GM23248 (cell line): ENCODE data around the gene SS18L1. TPM values are rescaled to one million over a fixed set of nuclear protein-coding genes. Genes with fewer than 3 reads are reported as not detected.

Experiments
- DNase-seq: peaks from one replicate; pipeline ENCODE4 v3.0.0-alpha.2; 2015
- H2AFZ ChIP-seq: fragments of 200-600 bp; sonication (generic); 2 replicates; pipeline ENCODE4 v1.6.1; 2016; ENCODE audit warnings: antibody characterized with exemption
- H3F3A ChIP-seq: fragments of 200-600 bp; sonication (generic); 2 replicates; pipeline ENCODE4 v1.6.1; 2016; ENCODE audit warnings: mild to moderate bottlenecking, antibody characterized with exemption, mixed run types; ENCODE audit not compliant: insufficient read depth
- H3K27ac ChIP-seq: fragments of 200-600 bp; sonication (generic); 2 replicates; pipeline ENCODE4 v1.5.1; 2016; ENCODE audit warnings: mild to moderate bottlenecking
- H3K27me3 ChIP-seq: fragments of 200-600 bp; sonication (generic); replicated peaks from 2 replicates; pipeline ENCODE4 v1.6.1; 2016; ENCODE audit warnings: mild to moderate bottlenecking; ENCODE audit not compliant: insufficient read depth
- H3K36me3 ChIP-seq: fragments of 200-600 bp; sonication (generic); 2 replicates; pipeline ENCODE4 v1.6.1; 2016; ENCODE audit warnings: low read depth, mild to moderate bottlenecking
- H3K4me1 ChIP-seq: fragments of 200-600 bp; sonication (generic); 2 replicates; pipeline ENCODE4 v1.6.1; 2016; ENCODE audit warnings: mild to moderate bottlenecking; ENCODE audit not compliant: insufficient read depth
- H3K4me2 ChIP-seq: fragments of 200-600 bp; sonication (generic); one replicate; pipeline ENCODE4 v1.6.1; 2016; ENCODE audit warnings: mild to moderate bottlenecking; ENCODE audit not compliant: unreplicated experiment
- H3K4me3 ChIP-seq: fragments of 200-600 bp; sonication (generic); 2 replicates; pipeline ENCODE4 v1.5.1; 2016; ENCODE audit warnings: mild to moderate bottlenecking
- H3K79me2 ChIP-seq: fragments of 200-600 bp; sonication (generic); 2 replicates; pipeline ENCODE4 v1.6.1; 2016; ENCODE audit warnings: mild to moderate bottlenecking; ENCODE audit not compliant: insufficient read depth
- H3K9ac ChIP-seq: fragments of 200-600 bp; sonication (generic); 2 replicates; pipeline ENCODE4 v1.6.1; 2016; ENCODE audit warnings: mild to moderate bottlenecking
- H3K9me2 ChIP-seq: fragments of 200-600 bp; sonication (generic); 2 replicates; pipeline ENCODE4 v1.6.1; 2016; ENCODE audit warnings: mixed run types, mild to moderate bottlenecking, moderate library complexity; ENCODE audit not compliant: insufficient read depth
- H3K9me3 ChIP-seq: fragments of 200-600 bp; sonication (generic); one replicate; pipeline ENCODE4 v1.6.1; 2017; ENCODE audit warnings: low read depth
- H4K20me1 ChIP-seq: fragments of 200-600 bp; sonication (generic); 2 replicates; pipeline ENCODE4 v1.6.0; 2016; ENCODE audit not compliant: insufficient read depth
- EZH2 ChIP-seq: fragments of 200-600 bp; sonication (generic); IDR thresholded peaks from 2 replicates; pipeline ENCODE4 v1.6.1; 2018; ENCODE audit warnings: antibody characterized with exemption, mild to moderate bottlenecking; ENCODE audit not compliant: insufficient read depth, poor library complexity, severe bottlenecking
- EZH2phosphoT487 ChIP-seq: fragments of 200-600 bp; sonication (generic); IDR thresholded peaks from 2 replicates; pipeline ENCODE4 v1.6.1; 2018; ENCODE audit warnings: antibody characterized with exemption, moderate library complexity, mild to moderate bottlenecking, low read depth; ENCODE audit not compliant: insufficient read depth
- WGBS, 2 experiments: methylation state at CpG; one replicate each; pipeline ENCODE4 v1.1.6; 2015 to 2017; ENCODE audit warnings: low lambda C conversion rate in 2 of 2, low coverage in 1 of 2; ENCODE audit errors: missing lambda C conversion rate in 2 of 2; 5-methylcytosine and 5-hydroxymethylcytosine counted together
- in situ Hi-C: fragments of 300-500 bp; cut with MboI; formaldehyde crosslinking; loops from 2 replicates; pipeline ENCODE4 v1.15.0; 2020
- polyA plus RNA-seq: library from polyadenylated mRNA; unstranded; fragments of >200 nt; fragmentation: Nextera tagmentation; extraction: Ambion mirVana; gene quantifications from 2 replicates; pipeline ENCODE4 v1.2.1, GENCODE V29; 2016
- total RNA-seq: library from RNA; depleted of rRNA; stranded (reverse); fragments of >200 nt; shearing (Covaris generic); gene quantifications from 2 replicates; pipeline ENCODE4 v1.2.3, GENCODE V29; 2014

Gene SS18L1
- total and polyA plus RNA-seq, 2 experiments from 2014 or later, result 2.3 to 8.8 TPM

DNA sequence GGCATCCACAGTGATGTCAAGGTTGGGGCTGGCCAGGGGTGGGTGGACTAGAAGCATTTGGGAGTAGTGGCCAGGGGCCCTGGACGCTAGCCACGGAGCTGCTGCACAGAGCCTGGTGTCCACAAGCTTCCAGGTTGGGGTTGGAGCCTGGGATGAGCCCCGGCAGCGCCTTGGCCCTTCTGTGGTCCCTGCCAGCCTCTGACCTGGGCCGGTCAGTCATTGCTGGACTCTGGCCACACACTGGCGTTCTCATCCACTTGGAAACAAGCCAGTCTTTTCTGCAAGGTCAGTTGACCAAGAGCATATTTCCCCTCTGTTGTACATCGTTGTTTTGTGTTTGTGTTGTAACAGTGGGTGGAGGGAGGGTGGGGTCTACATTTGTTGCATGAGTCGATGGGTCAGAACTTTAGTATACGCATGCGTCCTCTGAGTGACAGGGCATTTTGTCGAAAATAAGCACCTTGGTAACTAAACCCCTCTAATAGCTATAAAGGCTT lies 8.8 kb upstream of the SS18L1 start:
- H3F3A ChIP-seq, result peaks cover 40% of the 10 kb centered on the region
- H3K79me2 ChIP-seq, result peaks cover 54% of the 10 kb centered on the region
- no peaks in the 10 kb centered on the region for H3K4me1 ChIP-seq
- peak; percentile 48 for DNase-seq
- WGBS, 2 experiments, result 65 to 71% methylated on average over 10 to 11 of the region's 11 CpGs
- H2AFZ ChIP-seq, result no peak overlapping the region
- H3K9me3 ChIP-seq, result no peaks in the 10 kb centered on the region
- in situ Hi-C loops, result loop anchor here (10.0 kb wide), 1 partner anchor 110 kb away; no protein-coding TSS in a partner anchor
- peak overlapping the region; percentile 15; the same call in 1 of the 2 replicates for H3K27ac ChIP-seq
- peaks cover 58% of the 10 kb centered on the region for H3K36me3 ChIP-seq
- TF ChIP-seq EZH2 (no peak), EZH2phosphoT487 (no peak)
- H4K20me1 ChIP-seq, result no peaks in the 10 kb centered on the region; the same call in 1 of the 2 replicates
- no peaks in the 10 kb centered on the region for H3K27me3 ChIP-seq
- no peak overlapping the region for H3K4me2 ChIP-seq
- H3K4me3 ChIP-seq, result no peak overlapping the region
- H3K9me2 ChIP-seq, result no peaks in the 10 kb centered on the region
- H3K9ac ChIP-seq, result no peak overlapping the region

DNA sequence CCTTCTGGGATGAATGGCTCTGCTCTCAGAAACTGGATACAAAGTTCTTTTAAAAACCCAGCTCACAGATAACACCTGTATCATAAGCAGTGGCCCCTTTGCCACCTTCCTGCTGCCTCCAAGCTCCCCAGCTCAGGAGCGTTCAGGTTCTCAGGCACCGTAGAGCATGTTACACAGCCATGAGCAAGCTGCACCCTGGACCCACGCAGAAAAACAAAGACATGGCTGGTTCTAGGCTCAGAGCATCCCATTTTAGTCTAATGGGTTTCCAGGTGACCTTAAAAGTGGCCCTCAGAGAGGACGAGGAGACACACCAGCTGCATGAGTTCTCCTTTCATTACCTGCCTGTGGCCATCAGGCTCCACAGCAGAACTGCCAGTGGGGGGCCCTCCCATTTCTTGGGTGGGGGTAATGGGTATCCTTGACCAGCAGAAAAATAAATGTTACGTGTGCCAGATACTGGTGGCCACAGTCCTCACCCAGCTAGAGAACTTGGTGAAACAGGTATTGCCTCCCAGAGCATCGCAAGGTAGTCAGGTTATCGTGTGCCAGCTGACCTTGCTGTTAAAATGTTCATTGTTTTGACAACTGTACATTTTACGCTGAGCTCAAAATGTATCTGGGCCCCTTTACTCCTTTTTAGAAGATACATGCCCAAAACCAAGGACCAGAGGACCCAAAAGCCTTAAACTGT lies 7.8 kb upstream of the SS18L1 start:
- Histone ChIP-seq H4K20me1 (peaks cover 6% of the 10 kb centered on the region; the same call in 1 of the 2 replicates), H3K9ac (no peak overlapping the region), H3K9me3 (no peaks in the 10 kb centered on the region), H3K4me1 (peaks cover 3% of the 10 kb centered on the region; the same call in 1 of the 2 replicates), H3K27me3 (no peaks in the 10 kb centered on the region), H3K4me2 (no peak overlapping the region), H2AFZ (no peak overlapping the region), H3K36me3 (peaks cover 57% of the 10 kb centered on the region), H3F3A (peaks cover 49% of the 10 kb centered on the region), H3K9me2 (no peaks in the 10 kb centered on the region), H3K4me3 (no peak overlapping the region), H3K79me2 (peaks cover 64% of the 10 kb centered on the region), H3K27ac (no peak overlapping the region; the same call in 1 of the 2 replicates)
- TF ChIP-seq EZH2, result no peak
- no peak for TF ChIP-seq EZH2phosphoT487
- in situ Hi-C loops, result loop anchor here (10.0 kb wide), 1 partner anchor 111 kb away; no protein-coding TSS in a partner anchor
- 93% methylated on average over 8 of the region's 8 CpGs for WGBS, 2 experiments
- DNase-seq, result no peak

GRCh38 chr20:62136283-62137091 lies 7.1 kb upstream of the SS18L1 start:
- H4K20me1 ChIP-seq, result peaks cover 13% of the 10 kb centered on the region
- WGBS, 2 experiments, result 50 to 54% methylated on average over 8 of the region's 8 CpGs
- H3K4me2 ChIP-seq, result no peak overlapping the region
- no peak overlapping the region for H2AFZ ChIP-seq
- in situ Hi-C loops, result loop anchor here (10.0 kb wide), 1 partner anchor 112 kb away; no protein-coding TSS in a partner anchor
- H3K9me2 ChIP-seq, result no peaks in the 10 kb centered on the region
- H3K27me3 ChIP-seq, result no peaks in the 10 kb centered on the region
- no peak overlapping the region for H3K27ac ChIP-seq
- H3K4me1 ChIP-seq, result peaks cover 10% of the 10 kb centered on the region; the same call in 1 of the 2 replicates
- TF ChIP-seq EZH2phosphoT487, result no peak
- no peak for TF ChIP-seq EZH2
- peaks cover 68% of the 10 kb centered on the region for H3K79me2 ChIP-seq
- H3K9ac ChIP-seq, result no peak overlapping the region
- no peak overlapping the region for H3K4me3 ChIP-seq
- peaks cover 57% of the 10 kb centered on the region for H3F3A ChIP-seq
- no peaks in the 10 kb centered on the region for H3K9me3 ChIP-seq
- peaks cover 57% of the 10 kb centered on the region for H3K36me3 ChIP-seq
- peak; percentile 81 for DNase-seq

GRCh38 chr20:62137092-62137384 lies 6.5 kb upstream of the SS18L1 start:
- H3K79me2 ChIP-seq, result peaks cover 68% of the 10 kb centered on the region
- TF ChIP-seq EZH2phosphoT487, result no peak
- no peak for TF ChIP-seq EZH2
- 52 to 66% methylated on average over 6 of the region's 6 CpGs for WGBS, 2 experiments

More at GRCh38 chr20:62137092-62137384, 6.5 kb upstream of the SS18L1 start:
- Histone ChIP-seq H3K36me3 (peaks cover 57% of the 10 kb centered on the region), H3K4me2 (no peak overlapping the region), H3K27ac (no peak overlapping the region), H4K20me1 (peaks cover 15% of the 10 kb centered on the region), H3F3A (peaks cover 62% of the 10 kb centered on the region), H3K4me3 (no peak overlapping the region), H3K27me3 (no peaks in the 10 kb centered on the region), H2AFZ (no peak overlapping the region), H3K4me1 (peaks cover 15% of the 10 kb centered on the region; the same call in 1 of the 2 replicates), H3K9me2 (no peaks in the 10 kb centered on the region), H3K9me3 (no peaks in the 10 kb centered on the region), H3K9ac (no peak overlapping the region)
- in situ Hi-C loops, result loop anchor here (10.0 kb wide), 1 partner anchor 112 kb away; no protein-coding TSS in a partner anchor
- DNase-seq, result no peak
